GM12873 (cell line): ENCODE measurements around the gene HNRNPM.

Source experiments
- CTCF ChIP-seq: IDR thresholded peaks from 2 replicates; pipeline ENCODE4 v1.5.1; 2012; ENCODE audit warnings: low read depth, mild to moderate bottlenecking, moderate library complexity, low read length, control low read depth; ENCODE audit not compliant: insufficient read depth; ENCODE audit errors: missing control alignments

The HNRNPM gene

GRCh38 chr19:8444677-8445487, at the start of gene HNRNPM:
Gene HNRNPM, plus strand, starts transcription at chr19:8444975. Its CDS starts 24 bp downstream, at chr19:8444999.
- no peak for TF ChIP-seq CTCF

GRCh38 chr19:8395621-8396082, 49.1 kb upstream of the HNRNPM start:
- no peak for TF ChIP-seq CTCF

- no peak for TF ChIP-seq CTCF
These were observed 48.6 kb upstream of the HNRNPM start for GRCh38 chr19:8396185-8396562.

- peak; percentile 78 for TF ChIP-seq CTCF
These were observed 48.1 kb upstream of the HNRNPM start for GRCh38 chr19:8396563-8397203.

GRCh38 chr19:8397271-8397670, 47.5 kb upstream of the HNRNPM start:
- no peak for TF ChIP-seq CTCF

- no peak for TF ChIP-seq CTCF
These were observed 46.9 kb upstream of the HNRNPM start for GRCh38 chr19:8397746-8398310.

- no peak for TF ChIP-seq CTCF
These were observed 46.4 kb upstream of the HNRNPM start for GRCh38 chr19:8398311-8398771.
